Measurements from ENCODE around the gene NELFA.

The NELFA gene

DNA sequence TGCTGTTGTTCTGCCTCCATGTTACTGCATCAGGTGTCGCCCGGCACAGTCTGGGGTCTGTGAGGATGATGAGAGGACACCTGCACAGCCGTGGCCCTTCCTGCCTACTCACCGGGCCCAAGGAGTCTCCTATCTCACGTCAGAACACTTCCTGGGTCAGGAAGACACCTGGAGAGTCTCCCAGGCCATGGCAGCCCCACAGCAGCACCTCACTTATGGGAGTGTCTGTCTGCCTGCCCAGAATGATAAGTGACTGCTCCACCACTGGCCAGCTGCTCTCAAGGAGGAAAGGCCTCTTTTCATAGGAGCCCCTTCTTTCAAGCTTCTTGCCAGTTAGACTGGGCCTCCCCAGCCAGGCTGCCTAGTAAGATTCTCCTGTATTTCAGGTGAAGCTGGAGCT lies 56.1 kb downstream of the NELFA start:
- no peak for DNase-seq (ENCODE audit: low spot score)
- POLR2A ChIA-PET (ENCODE audit: low non-redundant PET), result no interaction called here
- CTCF ChIA-PET, result no interaction called here
- TF ChIP-seq, protein P1, sequence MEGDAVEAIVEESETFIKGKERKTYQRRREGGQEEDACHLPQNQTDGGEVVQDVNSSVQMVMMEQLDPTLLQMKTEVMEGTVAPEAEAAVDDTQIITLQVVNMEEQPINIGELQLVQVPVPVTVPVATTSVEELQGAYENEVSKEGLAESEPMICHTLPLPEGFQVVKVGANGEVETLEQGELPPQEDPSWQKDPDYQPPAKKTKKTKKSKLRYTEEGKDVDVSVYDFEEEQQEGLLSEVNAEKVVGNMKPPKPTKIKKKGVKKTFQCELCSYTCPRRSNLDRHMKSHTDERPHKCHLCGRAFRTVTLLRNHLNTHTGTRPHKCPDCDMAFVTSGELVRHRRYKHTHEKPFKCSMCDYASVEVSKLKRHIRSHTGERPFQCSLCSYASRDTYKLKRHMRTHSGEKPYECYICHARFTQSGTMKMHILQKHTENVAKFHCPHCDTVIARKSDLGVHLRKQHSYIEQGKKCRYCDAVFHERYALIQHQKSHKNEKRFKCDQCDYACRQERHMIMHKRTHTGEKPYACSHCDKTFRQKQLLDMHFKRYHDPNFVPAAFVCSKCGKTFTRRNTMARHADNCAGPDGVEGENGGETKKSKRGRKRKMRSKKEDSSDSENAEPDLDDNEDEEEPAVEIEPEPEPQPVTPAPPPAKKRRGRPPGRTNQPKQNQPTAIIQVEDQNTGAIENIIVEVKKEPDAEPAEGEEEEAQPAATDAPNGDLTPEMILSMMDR (conservative IDR thresholded peaks at IDR 0.05; ENCODE audit: low read depth), result no peak
- 0 out of 2 replicates have a peak overlapping the region, but pooled peaks have one; percentile 4 for H3K27ac ChIP-seq

DNA sequence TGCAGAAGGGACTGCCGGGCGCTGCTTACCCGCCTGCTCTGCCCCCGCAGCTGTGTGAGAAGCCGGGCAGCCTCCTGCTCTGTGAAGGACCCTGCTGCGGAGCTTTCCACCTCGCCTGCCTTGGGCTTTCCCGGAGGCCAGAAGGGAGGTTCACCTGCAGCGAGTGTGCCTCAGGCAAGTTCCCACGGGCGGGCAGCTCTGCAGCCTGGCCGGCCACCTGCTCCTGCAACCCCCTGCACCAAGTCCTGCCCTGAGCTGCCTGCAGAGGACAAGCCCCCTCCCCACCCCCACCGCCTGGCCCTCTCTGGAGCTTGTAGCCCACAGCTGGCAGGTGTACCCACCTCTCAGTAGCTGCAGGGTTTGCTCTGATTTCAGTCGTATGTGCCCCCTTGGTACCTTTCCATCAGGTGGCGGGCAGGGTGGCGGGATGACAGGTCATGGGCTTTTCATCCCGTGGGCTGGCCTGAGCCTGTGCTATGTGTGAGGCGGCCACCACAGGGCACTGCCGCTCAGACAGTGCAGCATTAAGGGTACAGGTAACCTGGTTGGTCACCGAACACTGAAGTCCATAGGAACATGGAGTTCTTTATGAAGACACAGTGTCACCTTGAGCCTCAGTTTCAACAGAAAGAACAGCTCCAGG lies 56.6 kb downstream of the NELFA start:
- TF ChIP-seq, protein P1 (conservative IDR thresholded peaks at IDR 0.05; ENCODE audit: low read depth), result no peak
- peak overlapping the region; percentile 4; the same call in 1 of the 2 replicates for H3K27ac ChIP-seq
- no peak for DNase-seq (ENCODE audit: low spot score)
- CTCF ChIA-PET, result no interaction called here
- POLR2A ChIA-PET (ENCODE audit: low non-redundant PET), result no interaction called here

DNA sequence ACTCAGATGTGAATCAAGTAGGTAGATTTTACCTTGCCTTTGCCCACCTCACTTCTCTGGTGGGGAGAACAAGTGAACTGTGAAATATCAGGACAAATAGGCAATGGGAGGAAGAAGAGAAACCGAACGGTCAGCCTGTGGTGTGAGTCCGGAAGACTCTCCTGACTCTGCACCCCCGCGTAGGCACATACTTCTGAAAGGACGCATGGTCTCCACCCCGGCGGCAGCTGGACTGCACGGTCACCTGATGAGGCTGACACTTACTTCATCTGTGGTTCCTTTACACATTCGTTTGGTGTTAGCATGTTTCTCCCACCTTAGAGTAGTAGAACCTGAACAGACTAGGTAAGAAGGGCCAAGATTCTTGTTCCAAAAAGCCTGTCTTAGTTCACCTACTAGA lies 58.4 kb downstream of the NELFA start:
- no peak for DNase-seq (ENCODE audit: low spot score)
- POLR2A ChIA-PET (ENCODE audit: low non-redundant PET), result no interaction called here
- CTCF ChIA-PET, result no interaction called here
- H3K27ac ChIP-seq, result no peak overlapping the region
- TF ChIP-seq, protein P1 (conservative IDR thresholded peaks at IDR 0.05; ENCODE audit: low read depth), result no peak

DNA sequence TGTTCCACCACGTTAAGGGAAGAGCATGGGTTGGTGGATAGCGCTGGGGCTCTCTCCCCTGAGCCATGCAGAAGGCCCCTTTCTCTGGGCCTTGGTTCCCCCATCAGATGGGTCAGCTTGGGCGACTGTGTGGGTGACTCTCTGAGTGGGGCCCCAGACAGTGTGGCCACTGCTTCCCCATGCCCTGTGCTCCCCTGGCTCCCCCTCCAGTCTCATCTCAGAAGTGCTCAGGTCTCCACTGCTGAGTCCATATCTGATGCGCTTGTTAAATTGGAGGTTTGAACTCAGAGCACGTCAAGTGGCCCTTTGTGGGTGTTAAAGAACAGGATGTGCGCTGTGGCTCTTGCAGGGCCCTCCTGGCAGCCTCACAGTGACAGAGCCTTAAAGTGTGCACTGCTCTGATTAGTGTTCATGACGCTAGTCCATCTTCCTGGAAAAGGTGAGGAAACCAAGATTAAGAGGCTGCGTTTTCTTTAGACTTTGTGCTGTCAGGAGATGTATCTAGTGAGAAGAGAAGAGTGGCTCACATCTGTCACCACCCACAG lies 59.8 kb downstream of the NELFA start:
- TF ChIP-seq, protein P1 (conservative IDR thresholded peaks at IDR 0.05; ENCODE audit: low read depth), result no peak
- no peak for DNase-seq (ENCODE audit: low spot score)
- CTCF ChIA-PET, result interaction anchor here (0.6 kb wide), 1 partner anchor 122 kb away, joined by 3 read pairs; no protein-coding TSS in a partner anchor
- H3K27ac ChIP-seq, result 0 out of 2 replicates have a peak overlapping the region, but pooled peaks have one; percentile 13
- POLR2A ChIA-PET (ENCODE audit: low non-redundant PET), result interaction anchor here (0.7 kb wide), 1 partner anchor 145 kb away, joined by 3 read pairs; no protein-coding TSS in a partner anchor

DNA sequence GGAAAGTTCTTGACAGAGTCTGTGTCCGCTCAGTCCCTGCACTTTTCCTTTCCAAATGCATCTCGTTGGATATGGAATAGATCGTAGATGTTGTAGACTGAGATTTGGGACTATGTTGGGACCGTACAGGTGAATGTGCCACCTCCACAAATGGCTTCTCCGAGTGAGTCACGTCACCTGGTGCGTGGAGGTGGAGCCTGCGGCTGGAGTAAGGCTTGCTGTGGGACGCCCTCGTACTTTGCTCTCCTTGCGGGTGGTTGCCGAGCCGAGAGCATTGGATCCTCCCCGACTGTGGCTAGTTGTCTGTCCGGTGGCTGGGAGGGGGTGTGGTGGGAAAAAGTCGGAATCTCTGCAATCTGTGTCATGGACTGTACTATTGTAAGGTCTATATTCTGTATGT lies 60.5 kb downstream of the NELFA start:
- H3K27ac ChIP-seq, result no peak overlapping the region
- POLR2A ChIA-PET (ENCODE audit: low non-redundant PET), result no interaction called here
- CTCF ChIA-PET, result interaction anchor here (0.6 kb wide), 1 partner anchor 121 kb away, joined by 3 read pairs; no protein-coding TSS in a partner anchor
- TF ChIP-seq, protein P1 (conservative IDR thresholded peaks at IDR 0.05; ENCODE audit: low read depth), result no peak
- DNase-seq (ENCODE audit: low spot score), result no peak

DNA sequence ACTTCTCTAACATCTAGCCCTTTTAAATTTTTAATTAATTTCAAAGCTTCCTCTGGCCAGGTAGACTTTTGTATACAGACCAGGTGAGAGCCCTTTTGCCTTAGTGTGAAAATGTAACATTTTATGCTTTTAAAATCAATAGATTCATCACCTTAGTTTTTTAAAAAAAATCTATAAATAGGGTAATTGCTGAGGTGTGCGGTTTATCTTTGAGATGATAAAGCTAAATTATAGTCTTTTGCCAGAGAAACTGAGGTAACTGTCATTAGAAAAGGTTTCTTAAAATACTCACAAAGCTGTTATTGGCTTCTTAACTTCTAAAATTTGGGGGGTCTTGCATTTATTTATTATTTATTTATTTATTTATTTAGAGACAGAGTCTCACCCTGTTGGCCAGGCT lies 62.9 kb downstream of the NELFA start:
- no peak overlapping the region for H3K27ac ChIP-seq
- DNase-seq (ENCODE audit: low spot score), result no peak
- POLR2A ChIA-PET (ENCODE audit: low non-redundant PET), result no interaction called here
- CTCF ChIA-PET, result interaction anchor here (0.7 kb wide), 1 partner anchor 16 kb away, joined by 9 read pairs; no protein-coding TSS in a partner anchor
- TF ChIP-seq, protein P1 (conservative IDR thresholded peaks at IDR 0.05; ENCODE audit: low read depth), result no peak

All from RWPE1 (cell line).